Measurements from ENCODE around the gene CD38.

- TF ChIP-seq, protein P1, sequence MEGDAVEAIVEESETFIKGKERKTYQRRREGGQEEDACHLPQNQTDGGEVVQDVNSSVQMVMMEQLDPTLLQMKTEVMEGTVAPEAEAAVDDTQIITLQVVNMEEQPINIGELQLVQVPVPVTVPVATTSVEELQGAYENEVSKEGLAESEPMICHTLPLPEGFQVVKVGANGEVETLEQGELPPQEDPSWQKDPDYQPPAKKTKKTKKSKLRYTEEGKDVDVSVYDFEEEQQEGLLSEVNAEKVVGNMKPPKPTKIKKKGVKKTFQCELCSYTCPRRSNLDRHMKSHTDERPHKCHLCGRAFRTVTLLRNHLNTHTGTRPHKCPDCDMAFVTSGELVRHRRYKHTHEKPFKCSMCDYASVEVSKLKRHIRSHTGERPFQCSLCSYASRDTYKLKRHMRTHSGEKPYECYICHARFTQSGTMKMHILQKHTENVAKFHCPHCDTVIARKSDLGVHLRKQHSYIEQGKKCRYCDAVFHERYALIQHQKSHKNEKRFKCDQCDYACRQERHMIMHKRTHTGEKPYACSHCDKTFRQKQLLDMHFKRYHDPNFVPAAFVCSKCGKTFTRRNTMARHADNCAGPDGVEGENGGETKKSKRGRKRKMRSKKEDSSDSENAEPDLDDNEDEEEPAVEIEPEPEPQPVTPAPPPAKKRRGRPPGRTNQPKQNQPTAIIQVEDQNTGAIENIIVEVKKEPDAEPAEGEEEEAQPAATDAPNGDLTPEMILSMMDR (IDR thresholded peaks at IDR 0.05), result no peak
- TF ChIP-seq POLR2A (IDR thresholded peaks at IDR 0.05), result no peak
Measured at GRCh38 chr4:15783676-15784075, 5.5 kb downstream of the CD38 start.
